Breast epithelium (tissue), 4 donors: ENCODE results near the gene TAF15. TPM values are rescaled to one million over a fixed set of nuclear protein-coding genes. Genes with fewer than 3 reads are reported as not detected.

ENCODE experiments used
- DNase-seq, 2 donors: peaks; one replicate each; pipeline ENCODE4 v3.0.0-alpha.2; 2019; ENCODE audit warnings: low spot score in 2 of 2
- H3K27ac ChIP-seq, 2 donors: fragments of 200-600 bp; sonication (generic) in 1 of 2; one replicate each; pipeline ENCODE4 v1.5.1; 2016 to 2019; ENCODE audit warnings: mild to moderate bottlenecking in 1 of 2
- H3K27me3 ChIP-seq, 2 donors: fragments of 200-600 bp; sonication (generic) in 1 of 2; one replicate each; pipeline versions ENCODE4 v1.5.1 to v1.6.0; 2017 to 2019; ENCODE audit warnings: control low read depth in 1 of 2, mild to moderate bottlenecking in 1 of 2
- H3K36me3 ChIP-seq: fragments of 200-600 bp; one replicate; pipeline ENCODE4 v1.5.1; 2019
- H3K4me1 ChIP-seq, 2 donors: fragments of 200-600 bp; sonication (generic); one replicate each; pipeline ENCODE4 v1.5.1; 2016 to 2019; ENCODE audit warnings: control low read depth in 1 of 2
- H3K4me3 ChIP-seq, 3 donors: fragments of 200-600 bp; sonication (generic); 1 replicate in 2 of 3; 2 replicates in 1 of 3; pipeline ENCODE4 v1.5.1; 2016 to 2019; ENCODE audit warnings: mild to moderate bottlenecking in 3 of 3, moderate library complexity in 2 of 3
- H3K9me3 ChIP-seq, 2 donors: fragments of 200-600 bp; sonication (generic) in 1 of 2; one replicate each; pipeline ENCODE4 v1.5.1; 2016 to 2019; ENCODE audit warnings: control low read depth in 1 of 2
- POLR2A ChIP-seq: fragments of 450-650 bp; IDR thresholded peaks from one replicate; pipeline ENCODE4 v1.6.1; 2016; ENCODE audit warnings: antibody characterized with exemption, mild to moderate bottlenecking, moderate library complexity
- POLR2AphosphoS5 ChIP-seq, 3 donors: sonication (generic); formaldehyde crosslinking; IDR thresholded peaks; one replicate each; pipeline ENCODE4 v1.6.1; 2017; ENCODE audit warnings: antibody characterized with exemption in 3 of 3
- intact Hi-C: fragments of 100-400 bp; cut with DNase I; formaldehyde crosslinking; loops from one replicate; pipeline ENCODE4 v1.15.1; 2023; ENCODE audit warnings: low total_unique reads
- total RNA-seq, 3 donors: library from RNA; depleted of rRNA; stranded (reverse); fragments of >200 nt; gene quantifications; one replicate each; pipeline ENCODE4 v1.1.0, GENCODE V29; 2016
- TF ChIP-seq, protein P1 (sequence below), 3 donors: fragments of 450-650 bp; IDR thresholded peaks; one replicate each; pipeline ENCODE4 v1.5.1; 2016 to 2017; ENCODE audit warnings: antibody characterized with exemption in 3 of 3, mild to moderate bottlenecking in 3 of 3, moderate library complexity in 3 of 3

TAF15 gene
- total RNA-seq: 10 to 100 TPM; 65.5 to 76.8 (median 72.8) TPM

DNA sequence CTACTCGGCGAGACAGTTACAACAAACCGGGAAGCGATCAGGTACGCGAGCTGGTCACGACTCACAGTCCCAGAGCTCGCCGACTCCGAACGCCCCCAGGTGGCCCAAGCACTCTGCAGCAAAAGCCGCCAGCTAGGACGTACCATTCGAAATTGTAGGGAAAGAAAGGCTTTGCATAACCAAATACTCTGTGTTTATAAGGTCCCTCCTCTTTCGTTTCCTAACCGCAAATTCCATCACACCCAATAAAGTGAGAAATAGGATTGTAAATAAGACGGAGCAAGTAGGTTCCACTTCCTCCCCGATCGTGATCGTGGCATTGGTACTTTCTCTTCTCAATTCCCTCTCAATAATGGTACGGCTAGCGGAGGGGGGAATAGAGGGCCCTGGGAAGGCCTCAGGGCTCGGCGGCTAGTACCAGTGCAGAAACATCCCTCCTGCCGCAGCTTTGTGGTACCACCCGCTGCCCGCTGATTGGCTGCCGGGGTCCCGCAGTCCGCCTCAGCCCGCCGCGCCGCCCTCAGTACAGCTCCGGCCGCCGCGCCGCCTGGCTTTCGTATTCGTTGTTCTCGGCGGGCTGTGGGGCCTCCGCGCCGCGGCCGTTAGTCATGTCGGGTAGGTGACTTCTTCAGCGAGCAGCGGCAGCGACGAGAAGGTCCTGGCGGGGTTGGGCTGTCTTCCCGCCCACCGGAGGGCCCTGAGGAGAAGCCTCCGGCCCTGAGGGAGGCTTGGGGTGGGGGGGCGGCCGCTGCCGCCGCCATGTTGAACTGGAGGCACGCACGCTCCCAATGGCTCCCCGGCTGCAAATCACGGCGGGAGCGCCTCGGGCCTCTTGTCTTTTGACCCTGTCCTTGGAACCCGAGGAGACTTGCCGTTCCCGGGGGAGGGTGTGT lies at the start of gene TAF15:
Gene TAF15, plus strand, starts transcription at position 523 of the 893 bp plus-strand sequence. Its CDS starts 86 bp downstream, at position 609.
- H3K9me3 ChIP-seq: no peaks in the 10 kb centered on the region
- peak; percentile 99 to 100 (median 99) for TF ChIP-seq POLR2AphosphoS5 (IDR thresholded peaks at IDR 0.05)
- peak; percentile 98 for TF ChIP-seq POLR2A
- TF ChIP-seq, protein P1, sequence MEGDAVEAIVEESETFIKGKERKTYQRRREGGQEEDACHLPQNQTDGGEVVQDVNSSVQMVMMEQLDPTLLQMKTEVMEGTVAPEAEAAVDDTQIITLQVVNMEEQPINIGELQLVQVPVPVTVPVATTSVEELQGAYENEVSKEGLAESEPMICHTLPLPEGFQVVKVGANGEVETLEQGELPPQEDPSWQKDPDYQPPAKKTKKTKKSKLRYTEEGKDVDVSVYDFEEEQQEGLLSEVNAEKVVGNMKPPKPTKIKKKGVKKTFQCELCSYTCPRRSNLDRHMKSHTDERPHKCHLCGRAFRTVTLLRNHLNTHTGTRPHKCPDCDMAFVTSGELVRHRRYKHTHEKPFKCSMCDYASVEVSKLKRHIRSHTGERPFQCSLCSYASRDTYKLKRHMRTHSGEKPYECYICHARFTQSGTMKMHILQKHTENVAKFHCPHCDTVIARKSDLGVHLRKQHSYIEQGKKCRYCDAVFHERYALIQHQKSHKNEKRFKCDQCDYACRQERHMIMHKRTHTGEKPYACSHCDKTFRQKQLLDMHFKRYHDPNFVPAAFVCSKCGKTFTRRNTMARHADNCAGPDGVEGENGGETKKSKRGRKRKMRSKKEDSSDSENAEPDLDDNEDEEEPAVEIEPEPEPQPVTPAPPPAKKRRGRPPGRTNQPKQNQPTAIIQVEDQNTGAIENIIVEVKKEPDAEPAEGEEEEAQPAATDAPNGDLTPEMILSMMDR (IDR thresholded peaks at IDR 0.05): peak; percentile 69 to 81 (median 70)
- peak; percentile 96 for DNase-seq
- no peaks in the 10 kb centered on the region for H3K36me3 ChIP-seq
- H3K4me1 ChIP-seq: peaks cover 0 to 4% of the 10 kb centered on the region in 2 donors
- peak within 1 kb of the TSS; percentile 92 to 97 for H3K27ac ChIP-seq
- no peaks in the 10 kb centered on the region for H3K27me3 ChIP-seq
- peak within 1 kb of the TSS; percentile 65 to 89 (median 83) for H3K4me3 ChIP-seq
- intact Hi-C loops: loop anchor here (5.0 kb wide), 1 partner anchor 42 kb away; no protein-coding TSS in a partner anchor

DNA sequence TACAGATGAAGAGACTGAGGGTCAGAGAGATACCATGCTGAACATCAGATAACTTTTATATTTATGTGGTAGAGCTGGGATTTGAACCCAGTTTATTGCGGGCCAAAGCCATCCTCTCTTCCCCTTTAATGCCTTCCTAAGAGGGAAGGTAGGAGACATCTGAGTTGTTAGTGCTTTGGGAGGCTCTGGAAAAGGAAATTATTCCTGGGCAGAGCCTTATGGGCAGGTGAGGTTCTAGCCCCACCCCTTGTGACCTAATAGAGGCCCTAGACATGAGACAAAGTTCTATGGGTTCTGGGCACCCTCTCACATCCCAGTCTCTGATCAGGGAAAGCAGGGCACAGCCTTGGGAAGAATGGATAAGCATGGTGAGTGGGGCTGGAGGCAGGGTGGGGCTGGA lies 48.7 kb upstream of the TAF15 start, which contains the start of gene C17orf50:
Gene C17orf50, plus strand, starts transcription at position 301 of the 400 bp plus-strand sequence. Its CDS starts 55 bp downstream, at position 356.
- Histone ChIP-seq H3K4me3 (no peak within 1 kb of the TSS), H3K36me3 (no peaks in the 10 kb centered on the region), H3K4me1 (no peaks in the 10 kb centered on the region), H3K9me3 (no peaks in the 10 kb centered on the region), H3K27ac (no peak within 1 kb of the TSS), H3K27me3 (no peaks in the 10 kb centered on the region)
- intact Hi-C loops: no loop called here
- DNase-seq: no peak
- TF ChIP-seq POLR2A (no peak), POLR2AphosphoS5 (IDR thresholded peaks at IDR 0.05) (no peak)
- TF ChIP-seq, protein P1 (IDR thresholded peaks at IDR 0.05): no peak

DNA sequence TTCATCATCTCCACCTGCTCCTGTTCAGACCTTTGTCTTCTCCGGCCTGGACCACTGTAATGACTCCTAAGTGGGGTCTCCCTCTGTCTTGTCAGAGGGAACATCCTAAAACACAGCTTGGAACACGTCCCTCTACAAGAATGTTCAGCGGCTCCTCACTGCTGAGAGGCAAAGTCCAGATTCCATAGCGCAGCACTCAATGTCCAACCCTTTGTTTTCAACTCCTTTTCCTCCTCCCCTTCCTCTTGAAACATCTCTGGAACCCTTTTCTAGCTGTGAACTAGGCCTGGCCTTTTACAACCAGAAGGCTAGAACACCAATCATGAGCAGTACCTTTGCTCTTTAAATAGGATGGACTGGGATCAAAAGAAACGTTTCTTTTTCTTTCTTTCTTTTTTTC lies 47.7 kb upstream of the TAF15 start:
- no peak for DNase-seq
- Histone ChIP-seq H3K36me3 (no peaks in the 10 kb centered on the region), H3K27me3 (no peaks in the 10 kb centered on the region), H3K9me3 (no peaks in the 10 kb centered on the region), H3K4me1 (no peaks in the 10 kb centered on the region), H3K27ac (no peak overlapping the region), H3K4me3 (no peak overlapping the region)
- intact Hi-C loops: no loop called here
- no peak for TF ChIP-seq POLR2AphosphoS5 (IDR thresholded peaks at IDR 0.05)

DNA sequence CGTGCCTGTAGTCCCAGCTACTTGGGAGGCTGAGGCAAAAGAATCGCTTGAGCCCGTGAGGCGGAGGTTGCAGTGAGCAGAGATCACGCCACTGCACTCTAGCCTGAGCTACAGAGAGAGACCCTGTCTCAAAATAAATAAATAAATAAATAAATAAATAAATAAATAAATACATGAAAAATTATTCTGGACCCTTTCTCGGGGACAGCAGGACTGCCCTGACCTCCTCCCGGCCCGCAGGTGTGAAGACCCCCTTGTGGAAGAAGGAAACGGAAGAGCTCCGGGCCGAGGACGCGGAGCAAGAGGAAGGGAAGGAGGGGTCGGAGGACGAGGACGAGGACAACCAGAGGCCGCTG lies 45.5 kb upstream of the TAF15 start:
- TF ChIP-seq POLR2AphosphoS5 (IDR thresholded peaks at IDR 0.05) (no peak), POLR2A (no peak)
- TF ChIP-seq, protein P1 (IDR thresholded peaks at IDR 0.05): no peak
- H3K36me3 ChIP-seq: no peaks in the 10 kb centered on the region
- no peaks in the 10 kb centered on the region for H3K9me3 ChIP-seq
- H3K4me1 ChIP-seq: no peaks in the 10 kb centered on the region
- H3K4me3 ChIP-seq: peak overlapping the region in 2 of 3 donors; percentile 56 to 64
- DNase-seq: no peak
- intact Hi-C loops: no loop called here
- no peaks in the 10 kb centered on the region for H3K27me3 ChIP-seq
- no peak overlapping the region for H3K27ac ChIP-seq

DNA sequence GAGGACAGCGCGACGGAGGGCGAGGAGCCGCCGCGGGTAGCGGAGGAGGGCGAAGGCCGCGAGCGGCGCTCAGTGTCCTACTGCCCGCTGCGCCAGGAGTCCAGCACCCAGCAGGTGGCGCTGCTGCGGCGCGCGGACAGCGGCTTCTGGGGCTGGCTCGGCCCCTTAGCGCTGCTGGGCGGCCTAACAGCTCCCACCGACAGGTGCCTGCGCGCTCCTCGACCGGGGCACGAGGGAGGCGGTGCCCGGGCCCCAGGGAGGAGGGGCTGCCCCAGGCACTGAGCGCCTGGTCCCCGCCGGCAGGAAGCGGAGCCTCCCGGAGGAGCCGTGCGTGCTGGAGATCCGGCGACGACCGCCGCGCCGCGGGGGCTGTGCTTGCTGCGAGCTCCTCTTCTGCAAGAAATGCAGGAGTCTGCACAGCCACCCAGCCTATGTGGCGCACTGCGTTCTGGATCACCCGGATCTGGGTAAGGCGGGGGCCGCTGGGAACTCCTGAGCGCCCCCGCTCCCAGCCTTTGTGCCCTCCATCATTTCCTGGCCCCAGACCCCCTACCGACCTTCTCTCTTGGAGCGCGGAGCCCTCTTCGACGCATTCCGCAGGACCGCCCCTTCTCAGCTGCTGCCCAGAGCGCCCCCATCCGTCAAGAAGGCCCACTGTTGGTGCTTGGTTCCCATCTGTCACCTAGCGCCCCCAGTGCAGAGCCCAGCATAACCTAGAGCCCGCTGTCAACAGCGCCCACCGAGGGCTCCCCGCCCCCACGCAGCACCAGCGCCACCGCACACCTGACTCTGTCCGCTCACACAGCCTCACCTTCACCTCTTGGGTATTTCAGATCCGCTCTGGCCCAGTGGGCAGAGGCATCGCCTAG lies 44.9 kb upstream of the TAF15 start:
- no peak overlapping the region for H3K27ac ChIP-seq
- DNase-seq: peak; percentile 69 to 76
- peak overlapping the region; percentile 37 to 64 (median 56) for H3K4me3 ChIP-seq
- H3K4me1 ChIP-seq: no peaks in the 10 kb centered on the region
- intact Hi-C loops: no loop called here
- H3K36me3 ChIP-seq: no peaks in the 10 kb centered on the region
- no peaks in the 10 kb centered on the region for H3K27me3 ChIP-seq
- TF ChIP-seq POLR2A (no peak), POLR2AphosphoS5 (IDR thresholded peaks at IDR 0.05) (peak in 1 of 3 donors; percentile 41)
- TF ChIP-seq, protein P1 (IDR thresholded peaks at IDR 0.05): peak; percentile 80 to 97 (median 90)
- H3K9me3 ChIP-seq: no peaks in the 10 kb centered on the region
